Measurements from ENCODE around the gene CSF1R. TPM values are rescaled to one million over a fixed set of nuclear protein-coding genes. Genes with fewer than 3 reads are reported as not detected.
"Not testable (repeated sequence)": the region's sequence is repeated elsewhere in the genome, so short reads cannot be mapped to it uniquely, and the experiment has no call there.

Gene CSF1R
- total RNA-seq, 2 experiments from 2014 or later = not detected

- DNase-seq, H3K9me3 Mint-ChIP-seq, H3K27me3 Mint-ChIP-seq, H3K4me3 Mint-ChIP-seq, H3K27ac Mint-ChIP-seq, H3K4me1 Mint-ChIP-seq: not testable (repeated sequence)
- H3K36me3 Mint-ChIP-seq = peaks cover 23% of the 10 kb centered on the region
Measured at GRCh38 chr5:150050172-150050811, 36.1 kb downstream of the CSF1R start.

GRCh38 chr5:150046031-150046430 lies 40.3 kb downstream of the CSF1R start:
- peaks cover 4% of the 10 kb centered on the region for H3K4me1 Mint-ChIP-seq
- no peaks in the 10 kb centered on the region for H3K9me3 Mint-ChIP-seq
- H3K27me3 Mint-ChIP-seq = no peaks in the 10 kb centered on the region
- H3K36me3 Mint-ChIP-seq = peaks cover 24% of the 10 kb centered on the region
- DNase-seq = no peak
- no peak overlapping the region for H3K27ac Mint-ChIP-seq
- no peak overlapping the region for H3K4me3 Mint-ChIP-seq

- Mint-ChIP-seq H3K4me1 (peaks cover 4% of the 10 kb centered on the region), H3K4me3 (no peak overlapping the region), H3K9me3 (no peaks in the 10 kb centered on the region), H3K27ac (no peak overlapping the region), H3K27me3 (no peaks in the 10 kb centered on the region), H3K36me3 (peaks cover 22% of the 10 kb centered on the region)
- no peak for DNase-seq
Measured at GRCh38 chr5:150045549-150045948, 40.8 kb downstream of the CSF1R start.

GRCh38 chr5:150044712-150045111 lies 41.6 kb downstream of the CSF1R start:
- Mint-ChIP-seq H3K36me3 (peaks cover 24% of the 10 kb centered on the region), H3K27me3 (no peaks in the 10 kb centered on the region), H3K4me3 (no peak overlapping the region), H3K9me3 (no peaks in the 10 kb centered on the region), H3K4me1 (peaks cover 4% of the 10 kb centered on the region), H3K27ac (no peak overlapping the region)
- DNase-seq = no peak

- peaks cover 27% of the 10 kb centered on the region for H3K36me3 Mint-ChIP-seq
Measured at GRCh38 chr5:150044329-150044681, 42.0 kb downstream of the CSF1R start.

GRCh38 chr5:150043657-150044328 lies 42.6 kb downstream of the CSF1R start:
- no peak for DNase-seq
- H3K27me3 Mint-ChIP-seq = no peaks in the 10 kb centered on the region
- H3K4me1 Mint-ChIP-seq = peaks cover 4% of the 10 kb centered on the region
- H3K27ac Mint-ChIP-seq = peak overlapping the region; percentile 0
- peaks cover 22% of the 10 kb centered on the region for H3K36me3 Mint-ChIP-seq
- H3K4me3 Mint-ChIP-seq = no peak overlapping the region
- H3K9me3 Mint-ChIP-seq = no peaks in the 10 kb centered on the region

More at GRCh38 chr5:150044329-150044681, 42.0 kb downstream of the CSF1R start:
- DNase-seq = no peak
- Mint-ChIP-seq H3K4me3 (no peak overlapping the region), H3K27me3 (no peaks in the 10 kb centered on the region), H3K4me1 (peaks cover 4% of the 10 kb centered on the region), H3K9me3 (no peaks in the 10 kb centered on the region), H3K27ac (no peak overlapping the region)

- no peak overlapping the region for H3K27ac Mint-ChIP-seq
Measured at GRCh38 chr5:150042459-150042858, 43.9 kb downstream of the CSF1R start.

GRCh38 chr5:150038547-150038946 lies 47.8 kb downstream of the CSF1R start:
- Mint-ChIP-seq H3K36me3 (peaks cover 24% of the 10 kb centered on the region), H3K4me1 (peaks cover 4% of the 10 kb centered on the region), H3K27ac (no peak overlapping the region), H3K9me3 (no peaks in the 10 kb centered on the region), H3K27me3 (no peaks in the 10 kb centered on the region), H3K4me3 (no peak overlapping the region)
- no peak for DNase-seq

More at GRCh38 chr5:150042459-150042858, 43.9 kb downstream of the CSF1R start:
- H3K4me3 Mint-ChIP-seq = no peak overlapping the region
- no peaks in the 10 kb centered on the region for H3K27me3 Mint-ChIP-seq
- no peak for DNase-seq
- H3K4me1 Mint-ChIP-seq = peaks cover 8% of the 10 kb centered on the region
- H3K9me3 Mint-ChIP-seq = no peaks in the 10 kb centered on the region
- peaks cover 23% of the 10 kb centered on the region for H3K36me3 Mint-ChIP-seq

GRCh38 chr5:150036513-150036912 lies 49.8 kb downstream of the CSF1R start:
- DNase-seq = no peak
- Mint-ChIP-seq H3K27me3 (no peaks in the 10 kb centered on the region), H3K4me3 (no peak overlapping the region), H3K36me3 (peaks cover 26% of the 10 kb centered on the region), H3K9me3 (no peaks in the 10 kb centered on the region), H3K27ac (no peak overlapping the region), H3K4me1 (peaks cover 4% of the 10 kb centered on the region)

GRCh38 chr5:150035139-150035895 lies 51.0 kb downstream of the CSF1R start:
- H3K27me3 Mint-ChIP-seq = no peaks in the 10 kb centered on the region
- peaks cover 27% of the 10 kb centered on the region for H3K36me3 Mint-ChIP-seq
- H3K4me1 Mint-ChIP-seq = peaks cover 4% of the 10 kb centered on the region
- DNase-seq = no peak
- H3K4me3 Mint-ChIP-seq = no peak overlapping the region
- no peaks in the 10 kb centered on the region for H3K9me3 Mint-ChIP-seq
- H3K27ac Mint-ChIP-seq = no peak overlapping the region

- no peak for DNase-seq
- H3K36me3 Mint-ChIP-seq = peaks cover 25% of the 10 kb centered on the region
- H3K9me3 Mint-ChIP-seq = no peaks in the 10 kb centered on the region
- H3K27me3 Mint-ChIP-seq = no peaks in the 10 kb centered on the region
- peaks cover 4% of the 10 kb centered on the region for H3K4me1 Mint-ChIP-seq
- H3K27ac Mint-ChIP-seq = no peak overlapping the region
- H3K4me3 Mint-ChIP-seq = no peak overlapping the region
Measured at GRCh38 chr5:150034662-150035061, 51.7 kb downstream of the CSF1R start.

GRCh38 chr5:150033334-150033733 lies 53.0 kb downstream of the CSF1R start:
- Mint-ChIP-seq H3K9me3 (no peaks in the 10 kb centered on the region), H3K27ac (peak overlapping the region; percentile 1), H3K4me3 (no peak overlapping the region), H3K27me3 (no peaks in the 10 kb centered on the region), H3K36me3 (peaks cover 23% of the 10 kb centered on the region), H3K4me1 (peaks cover 4% of the 10 kb centered on the region)
- DNase-seq = no peak

- H3K27me3 Mint-ChIP-seq, H3K4me1 Mint-ChIP-seq, H3K27ac Mint-ChIP-seq, H3K9me3 Mint-ChIP-seq, H3K4me3 Mint-ChIP-seq, DNase-seq: not testable (repeated sequence)
- peaks cover 29% of the 10 kb centered on the region for H3K36me3 Mint-ChIP-seq
Measured at GRCh38 chr5:150028047-150028446, 58.3 kb downstream of the CSF1R start.

- no peak for DNase-seq
- Mint-ChIP-seq H3K27me3 (no peaks in the 10 kb centered on the region), H3K36me3 (peaks cover 29% of the 10 kb centered on the region), H3K27ac (no peak overlapping the region), H3K4me3 (no peak overlapping the region), H3K4me1 (peaks cover 6% of the 10 kb centered on the region), H3K9me3 (no peaks in the 10 kb centered on the region)
Measured at GRCh38 chr5:150026682-150027172, 59.6 kb downstream of the CSF1R start.

- no peak overlapping the region for H3K27ac Mint-ChIP-seq
- H3K4me3 Mint-ChIP-seq = no peak overlapping the region
- H3K27me3 Mint-ChIP-seq = no peaks in the 10 kb centered on the region
- H3K4me1 Mint-ChIP-seq = peaks cover 16% of the 10 kb centered on the region
- DNase-seq = no peak
- peaks cover 41% of the 10 kb centered on the region for H3K36me3 Mint-ChIP-seq
- H3K9me3 Mint-ChIP-seq = no peaks in the 10 kb centered on the region
Measured at GRCh38 chr5:150024346-150024984, 61.9 kb downstream of the CSF1R start.

All from activated naive CD8-positive, alpha-beta T cell treated with anti-CD3 and anti-CD28 coated beads for 36 hours (primary cell).